Fibroblast of skin of right biceps (primary cell): ENCODE data around the gene DLST.
A peak's percentile ranks its signal among the peaks of the same experiment; 100 is the strongest.

Experiments used
- DNase-seq: peaks from one replicate; pipeline ENCODE4 v3.0.0-alpha.2; 2013

DLST gene

DNA sequence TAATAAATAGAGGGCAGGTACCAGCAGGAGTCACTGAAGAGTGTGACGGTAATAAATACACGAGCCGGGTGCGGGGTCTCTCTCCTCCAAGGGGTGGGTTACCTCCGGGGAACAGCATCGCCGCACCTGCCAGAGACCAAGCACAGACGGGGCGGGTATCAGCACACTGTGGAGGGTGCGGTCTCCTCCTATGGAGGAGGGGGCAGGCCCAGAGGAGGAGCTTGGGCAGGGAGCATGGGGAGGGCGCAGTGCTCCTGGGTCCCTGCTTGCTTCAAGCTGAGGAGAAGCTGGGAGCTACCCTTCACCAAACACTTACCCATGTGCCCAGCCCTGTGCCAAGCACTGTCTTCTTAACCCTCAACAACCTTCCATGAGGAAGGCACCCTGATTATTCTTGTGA lies 60.9 kb downstream of the DLST start:
- DNase-seq = no peak

- DNase-seq = no peak
These were observed 63.6 kb downstream of the DLST start for GRCh38 chr14:74945261-74945851.

DNA sequence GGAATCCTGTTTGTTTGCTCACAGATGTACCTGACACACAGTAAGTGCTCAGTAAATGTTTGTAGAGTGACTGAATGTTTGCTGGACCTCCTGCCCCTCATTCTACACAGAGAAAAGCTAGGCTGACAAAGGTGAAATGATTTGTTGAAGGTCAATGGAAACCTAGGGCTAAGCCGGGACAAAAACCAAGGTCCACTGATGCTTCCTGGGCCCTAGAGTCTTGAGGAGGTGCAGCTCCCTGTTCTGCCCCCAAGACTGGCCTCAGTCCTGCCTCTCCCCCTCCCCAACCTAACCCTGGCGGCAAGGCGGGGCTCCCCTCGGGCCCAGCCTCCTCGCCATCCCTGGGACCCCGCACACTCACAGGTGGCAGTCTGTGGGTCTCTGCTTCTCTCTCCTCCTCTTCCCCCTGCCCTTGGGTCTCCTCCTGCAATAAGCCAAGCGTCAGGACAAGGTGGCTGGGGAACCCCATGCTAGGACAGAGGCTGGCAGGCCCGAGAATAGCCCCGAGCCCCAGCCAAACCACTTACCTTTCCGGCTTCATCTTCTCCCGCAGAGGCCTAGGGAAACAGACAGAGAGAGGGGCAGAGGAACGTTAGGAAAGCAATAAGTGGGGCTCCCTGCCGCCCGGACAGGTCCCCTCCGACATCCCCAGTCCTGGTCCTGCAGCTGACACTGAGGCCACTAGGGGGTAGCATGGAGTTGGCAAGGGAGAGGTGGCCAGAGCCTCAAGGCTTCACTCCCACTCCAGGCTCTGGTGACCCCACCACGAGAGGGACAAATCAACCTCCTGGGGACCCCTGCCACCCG lies 64.3 kb downstream of the DLST start:
- DNase-seq = peak; percentile 58

GRCh38 chr14:74946659-74947281 lies 65.1 kb downstream of the DLST start:
- no peak for DNase-seq

- DNase-seq = no peak
These were observed 65.9 kb downstream of the DLST start for GRCh38 chr14:74947353-74948227.

DNA sequence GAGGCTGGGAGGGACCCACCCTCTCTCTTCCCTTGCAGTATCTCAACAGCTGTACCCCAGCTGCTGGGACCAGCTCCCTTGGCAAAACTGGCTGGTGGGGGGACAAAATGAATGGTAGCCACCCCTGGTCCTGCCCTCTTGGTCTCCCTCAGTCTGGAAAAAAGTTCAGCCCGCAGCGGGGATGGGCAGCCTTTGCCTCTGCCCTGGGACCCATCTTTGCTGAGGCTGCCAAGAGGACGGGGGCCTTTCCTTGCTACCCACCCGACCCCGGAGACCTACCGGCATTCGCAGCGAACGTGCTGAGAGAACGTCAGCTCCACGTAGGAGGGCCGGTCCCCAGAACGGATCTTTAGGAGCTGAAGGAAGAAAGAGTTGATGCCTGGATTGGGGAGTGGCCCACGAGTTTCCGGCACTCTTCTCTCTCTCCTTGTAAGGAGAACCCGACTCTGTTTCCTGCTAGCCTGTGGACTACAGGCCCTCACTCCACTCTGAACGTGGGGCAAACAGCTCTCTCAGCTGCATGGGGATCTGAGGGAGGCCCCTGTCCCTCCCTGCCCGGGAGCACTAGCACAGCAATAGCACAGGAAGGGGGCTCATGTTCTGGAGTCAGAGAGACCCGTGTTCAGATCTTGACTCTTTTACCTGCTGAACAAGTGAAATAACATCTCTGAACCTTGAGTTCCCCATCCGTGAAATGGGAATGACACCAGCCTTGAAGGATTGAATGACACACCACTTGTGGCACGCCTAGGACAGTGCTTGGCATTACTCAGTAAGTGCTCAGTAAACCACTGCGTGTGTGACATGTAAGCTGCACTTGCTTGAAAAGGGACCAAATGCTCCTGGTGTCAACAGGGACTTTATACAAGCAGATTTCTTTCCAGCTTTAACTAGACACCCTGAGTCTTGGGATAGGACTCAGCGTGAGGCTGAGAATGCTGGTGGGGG lies 66.8 kb downstream of the DLST start:
- no peak for DNase-seq

GRCh38 chr14:74949191-74949601 lies 67.5 kb downstream of the DLST start:
- no peak for DNase-seq

GRCh38 chr14:74949859-74950573 lies 68.3 kb downstream of the DLST start:
- DNase-seq = no peak

GRCh38 chr14:74950795-74951442 lies 69.2 kb downstream of the DLST start:
- no peak for DNase-seq

DNA sequence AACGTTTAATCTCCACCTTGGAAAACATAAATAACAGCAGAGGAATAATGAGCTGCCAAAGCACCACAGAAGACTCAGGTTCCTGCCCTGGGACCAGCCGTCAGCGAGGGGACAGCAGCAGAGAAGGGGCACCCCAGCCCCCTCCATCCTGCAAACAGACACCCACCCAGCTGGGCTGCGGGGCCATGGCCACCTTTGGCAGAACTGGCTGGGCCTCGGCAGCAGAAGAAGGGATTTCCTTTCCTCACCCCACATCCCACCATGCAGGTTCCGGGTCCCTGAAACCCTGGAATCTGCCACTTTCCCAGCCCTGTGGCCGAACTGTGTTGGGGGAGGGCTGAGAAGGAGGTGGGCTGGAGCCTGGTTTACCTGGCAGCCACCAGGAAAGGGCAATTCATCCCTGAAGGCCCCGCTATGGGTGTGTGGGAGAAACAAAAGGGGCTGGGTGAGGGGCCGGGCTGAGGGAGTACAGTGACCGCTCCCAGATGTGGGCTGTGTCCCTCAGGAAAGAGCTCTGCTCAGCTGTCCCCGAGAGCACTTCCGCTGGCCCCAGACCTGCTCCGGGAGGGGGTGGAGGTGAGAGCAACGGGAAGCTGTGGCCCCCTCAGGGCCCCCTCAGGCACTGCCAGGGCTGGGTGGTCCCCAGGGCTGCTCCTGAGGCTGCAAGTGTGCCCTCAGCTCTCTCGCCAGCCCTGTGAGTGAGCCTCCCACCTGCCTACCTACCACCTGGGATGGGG lies 69.9 kb downstream of the DLST start:
- DNase-seq = no peak

- no peak for DNase-seq
These were observed 70.5 kb downstream of the DLST start for GRCh38 chr14:74952180-74952665.

DNA sequence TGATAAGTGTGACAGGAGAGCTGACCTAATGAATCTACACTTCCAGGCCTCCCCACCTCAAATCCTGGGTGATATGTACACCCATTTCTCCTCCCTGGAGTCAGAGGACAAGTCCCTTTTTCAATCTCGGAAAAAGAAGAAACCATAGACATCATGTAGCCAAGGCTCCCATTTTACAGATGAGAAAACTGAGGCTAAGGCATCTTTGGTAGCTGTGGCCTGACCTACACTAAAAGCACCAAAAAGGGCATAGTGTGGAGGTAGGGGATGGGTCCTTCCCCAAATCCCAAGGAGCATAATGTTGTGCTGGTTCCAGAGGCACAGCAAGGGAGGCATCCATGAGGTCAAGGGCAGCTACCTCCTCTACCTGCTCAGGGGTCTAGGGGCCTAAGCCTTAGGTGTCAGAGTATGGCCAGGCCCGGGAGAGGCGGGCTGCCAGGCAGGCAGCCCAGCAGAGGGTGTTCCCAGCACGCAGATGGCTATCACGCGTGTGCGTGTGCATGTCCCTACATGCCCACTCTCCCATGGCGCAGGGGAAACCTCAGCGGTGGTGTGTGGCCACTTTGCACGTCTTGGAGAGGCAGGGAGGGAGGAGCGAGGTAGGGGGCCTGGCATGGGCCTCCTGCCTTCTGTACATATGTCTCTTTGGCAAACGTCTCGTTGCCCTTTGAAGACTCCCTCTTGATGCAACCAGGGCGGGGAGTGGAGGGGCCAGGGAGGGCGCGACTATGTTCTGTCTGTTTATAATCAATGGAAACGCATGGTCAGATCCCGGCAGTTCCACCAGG lies 71.2 kb downstream of the DLST start:
- no peak for DNase-seq
